Breast epithelium (tissue), 4 donors: ENCODE measurements around the gene TBC1D2. TPM values are rescaled to one million over a fixed set of nuclear protein-coding genes. Genes with fewer than 3 reads are reported as not detected.
"Not testable (repeated sequence)": the region's sequence is repeated elsewhere in the genome, so short reads cannot be mapped to it uniquely, and the experiment has no call there.

ENCODE experiments used
- DNase-seq, 2 donors: peaks; one replicate each; pipeline ENCODE4 v3.0.0-alpha.2; 2019; ENCODE audit warnings: low spot score in 2 of 2
- H3K27ac ChIP-seq, 2 donors: fragments of 200-600 bp; sonication (generic) in 1 of 2; one replicate each; pipeline ENCODE4 v1.5.1; 2016 to 2019; ENCODE audit warnings: mild to moderate bottlenecking in 1 of 2
- H3K27me3 ChIP-seq, 2 donors: fragments of 200-600 bp; sonication (generic) in 1 of 2; one replicate each; pipeline versions ENCODE4 v1.5.1 to v1.6.0; 2017 to 2019; ENCODE audit warnings: control low read depth in 1 of 2, mild to moderate bottlenecking in 1 of 2
- H3K36me3 ChIP-seq: fragments of 200-600 bp; one replicate; pipeline ENCODE4 v1.5.1; 2019
- H3K4me1 ChIP-seq, 2 donors: fragments of 200-600 bp; sonication (generic); one replicate each; pipeline ENCODE4 v1.5.1; 2016 to 2019; ENCODE audit warnings: control low read depth in 1 of 2
- H3K4me3 ChIP-seq, 3 donors: fragments of 200-600 bp; sonication (generic); 1 replicate in 2 of 3; 2 replicates in 1 of 3; pipeline ENCODE4 v1.5.1; 2016 to 2019; ENCODE audit warnings: mild to moderate bottlenecking in 3 of 3, moderate library complexity in 2 of 3
- H3K9me3 ChIP-seq, 2 donors: fragments of 200-600 bp; sonication (generic) in 1 of 2; one replicate each; pipeline ENCODE4 v1.5.1; 2016 to 2019; ENCODE audit warnings: control low read depth in 1 of 2
- CTCF ChIP-seq, 3 donors: fragments of 450-650 bp; IDR thresholded peaks; one replicate each; pipeline ENCODE4 v1.5.1; 2016 to 2017; ENCODE audit warnings: antibody characterized with exemption in 3 of 3, mild to moderate bottlenecking in 3 of 3, moderate library complexity in 3 of 3
- POLR2A ChIP-seq: fragments of 450-650 bp; IDR thresholded peaks from one replicate; pipeline ENCODE4 v1.6.1; 2016; ENCODE audit warnings: antibody characterized with exemption, mild to moderate bottlenecking, moderate library complexity
- POLR2AphosphoS5 ChIP-seq, 3 donors: sonication (generic); formaldehyde crosslinking; IDR thresholded peaks; one replicate each; pipeline ENCODE4 v1.6.1; 2017; ENCODE audit warnings: antibody characterized with exemption in 3 of 3
- intact Hi-C: fragments of 100-400 bp; cut with DNase I; formaldehyde crosslinking; loops from one replicate; pipeline ENCODE4 v1.15.1; 2023; ENCODE audit warnings: low total_unique reads
- total RNA-seq, 3 donors: library from RNA; depleted of rRNA; stranded (reverse); fragments of >200 nt; gene quantifications; one replicate each; pipeline ENCODE4 v1.1.0, GENCODE V29; 2016

Gene TBC1D2
- total RNA-seq, 3 donors from 2014 or later = 10.8 to 17.1 (median 13.6) TPM

GRCh38 chr9:98178874-98179850 is 76.3 kb downstream of the TBC1D2 start:
- no peaks in the 10 kb centered on the region for H3K27me3 ChIP-seq
- H3K9me3 ChIP-seq = no peaks in the 10 kb centered on the region
- no peak overlapping the region for H3K27ac ChIP-seq
- no peaks in the 10 kb centered on the region for H3K36me3 ChIP-seq
- no peak overlapping the region for H3K4me3 ChIP-seq
- DNase-seq = no peak
- TF ChIP-seq POLR2A (no peak), CTCF (IDR thresholded peaks at IDR 0.05) (no peak), POLR2AphosphoS5 (IDR thresholded peaks at IDR 0.05) (no peak)
- intact Hi-C loops = no loop called here
- H3K4me1 ChIP-seq = no peaks in the 10 kb centered on the region

DNA sequence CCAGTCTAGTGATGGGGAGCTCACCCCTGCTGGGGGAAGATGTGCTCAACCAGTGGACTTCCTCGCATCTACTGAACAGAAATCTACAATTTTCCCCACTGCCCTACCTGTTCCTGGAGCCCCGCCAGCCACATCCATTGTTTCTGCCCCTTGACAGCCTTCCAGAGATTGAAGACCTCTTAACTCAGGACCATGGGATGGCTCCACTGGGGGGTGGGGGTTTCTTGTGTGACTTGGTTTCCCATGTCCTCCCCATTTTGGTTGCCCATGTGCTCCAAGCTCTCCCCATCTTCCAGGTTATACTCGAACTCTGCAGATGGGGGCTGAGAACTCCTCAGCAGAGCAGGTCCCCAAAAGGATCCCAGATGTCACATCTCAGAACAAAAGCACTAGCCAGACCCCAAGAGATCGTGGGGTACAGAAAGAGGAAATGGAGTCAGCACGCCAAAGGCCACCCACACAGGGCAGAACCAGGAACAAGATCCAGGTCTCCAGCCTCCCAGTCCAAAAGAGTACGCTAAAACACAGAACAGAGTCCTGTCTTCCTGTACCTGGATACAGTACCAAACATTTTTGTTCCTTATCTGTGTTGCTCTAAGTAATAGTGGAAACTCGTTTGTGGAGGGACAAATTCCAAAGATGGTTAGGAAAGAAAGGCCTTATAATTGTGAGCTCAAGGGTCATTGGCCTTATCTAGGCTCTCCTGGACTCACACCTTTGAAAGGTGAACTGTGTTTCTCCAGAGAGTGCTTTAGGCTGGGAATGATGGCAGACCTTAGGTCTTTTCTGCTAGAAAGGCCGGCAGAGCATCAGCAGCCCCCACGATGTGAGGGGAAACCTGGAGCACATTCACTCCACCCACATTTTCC is 78.8 kb downstream of the TBC1D2 start:
- no peaks in the 10 kb centered on the region for H3K4me1 ChIP-seq
- DNase-seq = no peak
- no peaks in the 10 kb centered on the region for H3K36me3 ChIP-seq
- no peaks in the 10 kb centered on the region for H3K9me3 ChIP-seq
- H3K27me3 ChIP-seq = no peaks in the 10 kb centered on the region
- no peak overlapping the region for H3K4me3 ChIP-seq
- TF ChIP-seq POLR2A = no peak
- TF ChIP-seq POLR2AphosphoS5 (IDR thresholded peaks at IDR 0.05) = no peak
- TF ChIP-seq CTCF (IDR thresholded peaks at IDR 0.05) = no peak
- intact Hi-C loops = no loop called here
- H3K27ac ChIP-seq = no peak overlapping the region

DNA sequence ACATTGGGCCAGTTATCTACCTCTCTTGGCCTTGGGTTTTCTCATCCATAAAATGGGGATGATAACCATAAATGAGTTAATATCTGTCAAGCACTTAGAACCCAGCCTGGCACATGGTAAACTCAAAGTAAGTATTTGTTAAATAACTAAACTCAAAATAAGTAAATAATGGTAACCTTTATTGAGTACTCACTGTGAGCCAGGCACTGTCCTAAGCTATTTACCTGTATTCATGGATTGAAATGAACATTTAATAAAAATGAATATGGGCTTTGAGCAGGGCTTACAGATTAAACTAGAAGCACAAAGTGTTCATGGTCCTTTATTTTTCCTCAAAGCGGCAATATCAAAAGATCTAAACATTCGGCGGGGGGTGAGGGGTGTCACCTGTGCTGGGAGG is 79.7 kb downstream of the TBC1D2 start:
- no peak for DNase-seq
- no peak for TF ChIP-seq POLR2AphosphoS5 (IDR thresholded peaks at IDR 0.05)
- TF ChIP-seq CTCF (IDR thresholded peaks at IDR 0.05) = no peak
- no peak for TF ChIP-seq POLR2A
- intact Hi-C loops = no loop called here
- no peaks in the 10 kb centered on the region for H3K27me3 ChIP-seq
- no peak overlapping the region for H3K4me3 ChIP-seq
- no peaks in the 10 kb centered on the region for H3K36me3 ChIP-seq
- no peak overlapping the region for H3K27ac ChIP-seq
- H3K9me3 ChIP-seq = no peaks in the 10 kb centered on the region
- no peaks in the 10 kb centered on the region for H3K4me1 ChIP-seq

DNA sequence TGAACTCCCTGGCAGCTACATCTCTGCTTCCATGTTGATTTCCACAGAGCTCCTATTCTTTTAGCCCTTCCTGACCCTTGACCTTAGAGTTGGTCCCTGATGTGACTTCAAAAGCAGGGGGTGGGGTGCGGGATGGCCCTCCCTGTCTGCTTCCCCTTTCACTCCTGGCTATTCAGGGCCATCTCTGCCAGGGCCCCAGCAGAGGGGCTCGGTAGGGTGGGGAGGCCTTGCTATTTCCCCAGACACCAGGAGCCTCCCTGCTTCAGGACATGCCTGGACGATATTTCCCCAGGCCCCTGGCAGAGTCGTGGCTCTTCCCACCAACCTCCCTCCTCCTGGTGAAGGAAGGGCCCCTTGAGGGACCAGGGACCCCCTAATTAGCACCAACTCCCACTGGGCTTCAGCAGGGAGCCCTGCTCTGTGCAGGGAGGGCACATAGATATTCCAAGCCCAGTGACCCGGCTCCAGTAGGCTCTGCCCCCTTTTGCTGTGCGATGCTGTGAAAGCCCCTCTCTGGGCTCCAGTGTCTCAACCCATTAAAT is 80.3 kb downstream of the TBC1D2 start:
- Histone ChIP-seq H3K4me1 (no peaks in the 10 kb centered on the region), H3K9me3 (no peaks in the 10 kb centered on the region), H3K27ac (no peak overlapping the region), H3K36me3 (no peaks in the 10 kb centered on the region), H3K27me3 (no peaks in the 10 kb centered on the region), H3K4me3 (no peak overlapping the region)
- intact Hi-C loops = no loop called here
- no peak for DNase-seq
- TF ChIP-seq CTCF (IDR thresholded peaks at IDR 0.05) (no peak), POLR2AphosphoS5 (IDR thresholded peaks at IDR 0.05) (no peak), POLR2A (no peak)

DNA sequence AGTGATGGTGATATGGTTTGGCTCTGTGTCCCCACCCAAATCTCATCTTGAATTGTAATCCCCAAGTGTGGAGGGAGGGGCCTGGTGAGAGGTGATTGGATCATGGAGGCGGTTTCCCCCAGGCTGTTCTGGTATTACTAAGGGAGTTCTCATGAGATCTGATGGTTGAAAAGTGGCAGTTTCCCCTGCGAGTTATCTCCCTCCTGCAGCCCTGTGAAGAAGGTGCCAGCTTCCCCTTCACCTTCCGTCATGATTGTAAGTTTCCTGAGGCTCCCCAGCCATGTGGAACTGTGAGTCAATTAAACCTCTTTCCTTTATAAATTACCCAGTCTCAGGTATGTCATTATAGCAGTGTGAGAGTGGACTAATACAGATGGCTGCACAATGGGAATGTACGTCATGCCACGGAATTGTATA is 80.9 kb downstream of the TBC1D2 start:
- H3K27me3 ChIP-seq, intact Hi-C loops, H3K4me3 ChIP-seq, H3K36me3 ChIP-seq, H3K27ac ChIP-seq, H3K4me1 ChIP-seq, H3K9me3 ChIP-seq, DNase-seq: not testable (repeated sequence)
